Vagina (tissue), 2 donors: ENCODE results near the gene HTR6.

Experiments used
- POLR2A ChIP-seq, 2 donors: fragments of 450-650 bp; IDR thresholded peaks; one replicate each; pipeline ENCODE4 v1.6.1; 2017; ENCODE audit warnings: antibody characterized with exemption in 2 of 2, mild to moderate bottlenecking in 2 of 2, moderate library complexity in 2 of 2
- POLR2AphosphoS5 ChIP-seq, 2 donors: sonication (generic); formaldehyde crosslinking; IDR thresholded peaks; one replicate each; pipeline ENCODE4 v1.9.0; 2017; ENCODE audit warnings: antibody characterized with exemption in 2 of 2, mild to moderate bottlenecking in 2 of 2, low read depth in 1 of 2; ENCODE audit not compliant: insufficient read depth in 1 of 2
- TF ChIP-seq, protein P1 (sequence below), 3 experiments: fragments of 450-650 bp in 2 of 3; fragments of 200-600 bp in 1 of 3; sonication (generic) in 1 of 3; IDR thresholded peaks; one replicate each; pipeline ENCODE4 v1.5.1; 2017 to 2019; ENCODE audit warnings: antibody characterized with exemption in 3 of 3, mild to moderate bottlenecking in 2 of 3, moderate library complexity in 2 of 3

DNA sequence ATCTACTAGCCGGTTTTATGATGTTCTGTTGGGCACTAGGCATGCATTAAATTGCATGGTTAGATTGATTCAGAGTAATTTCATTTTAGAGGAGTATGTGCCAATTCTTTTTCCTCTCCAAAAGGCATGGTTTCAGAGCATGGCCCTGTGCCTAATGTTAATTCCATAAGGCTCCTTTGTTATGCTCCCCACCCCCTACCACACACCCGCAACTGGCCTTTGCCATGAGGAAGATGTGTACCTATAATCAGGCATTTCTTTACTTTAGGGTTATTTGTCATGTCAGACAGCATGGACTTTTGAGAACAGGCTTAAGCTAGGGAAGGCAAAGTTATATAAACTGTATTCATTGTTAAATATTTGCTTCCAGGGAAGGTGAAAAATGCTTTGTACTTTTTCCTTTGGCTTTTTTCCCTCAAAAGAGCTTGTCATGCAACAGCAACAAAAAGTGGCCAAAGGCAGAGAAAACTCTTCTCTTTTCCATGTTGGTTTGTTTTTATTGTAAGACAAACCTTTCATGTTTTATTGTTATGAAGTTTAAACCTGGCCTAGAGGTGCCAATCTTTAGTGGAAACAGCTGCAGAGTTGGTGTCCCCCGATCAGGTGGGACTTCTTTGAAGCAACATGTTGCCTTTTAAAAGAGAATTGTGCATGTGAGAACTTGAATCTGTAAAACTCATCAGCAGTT, 44.8 kb upstream of the HTR6 start:
- TF ChIP-seq POLR2A (IDR thresholded peaks at IDR 0.05) (no peak), POLR2AphosphoS5 (IDR thresholded peaks at IDR 0.05; ENCODE audit: insufficient read depth in 1 of 2, low read depth in 1 of 2) (no peak)
- TF ChIP-seq, protein P1, sequence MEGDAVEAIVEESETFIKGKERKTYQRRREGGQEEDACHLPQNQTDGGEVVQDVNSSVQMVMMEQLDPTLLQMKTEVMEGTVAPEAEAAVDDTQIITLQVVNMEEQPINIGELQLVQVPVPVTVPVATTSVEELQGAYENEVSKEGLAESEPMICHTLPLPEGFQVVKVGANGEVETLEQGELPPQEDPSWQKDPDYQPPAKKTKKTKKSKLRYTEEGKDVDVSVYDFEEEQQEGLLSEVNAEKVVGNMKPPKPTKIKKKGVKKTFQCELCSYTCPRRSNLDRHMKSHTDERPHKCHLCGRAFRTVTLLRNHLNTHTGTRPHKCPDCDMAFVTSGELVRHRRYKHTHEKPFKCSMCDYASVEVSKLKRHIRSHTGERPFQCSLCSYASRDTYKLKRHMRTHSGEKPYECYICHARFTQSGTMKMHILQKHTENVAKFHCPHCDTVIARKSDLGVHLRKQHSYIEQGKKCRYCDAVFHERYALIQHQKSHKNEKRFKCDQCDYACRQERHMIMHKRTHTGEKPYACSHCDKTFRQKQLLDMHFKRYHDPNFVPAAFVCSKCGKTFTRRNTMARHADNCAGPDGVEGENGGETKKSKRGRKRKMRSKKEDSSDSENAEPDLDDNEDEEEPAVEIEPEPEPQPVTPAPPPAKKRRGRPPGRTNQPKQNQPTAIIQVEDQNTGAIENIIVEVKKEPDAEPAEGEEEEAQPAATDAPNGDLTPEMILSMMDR (IDR thresholded peaks at IDR 0.05) = no peak
